GM13977 (cell line): Measurements from ENCODE around the gene NPAS3.

ENCODE experiments used
- DNase-seq: peaks from one replicate; pipeline ENCODE4 v3.0.0; 2012; ENCODE audit warnings: low spot score
- CTCF ChIP-seq: IDR thresholded peaks from 2 replicates; pipeline ENCODE4 v1.5.1; 2012; ENCODE audit warnings: mild to moderate bottlenecking, control low read depth; ENCODE audit not compliant: insufficient read depth; ENCODE audit errors: extremely low read depth, missing control alignments
- in situ Hi-C: fragments of 300-500 bp; cut with MboI; formaldehyde crosslinking; loops from one replicate; pipeline ENCODE4 v1.12.0; 2022; ENCODE audit warnings: low sequenced_read_pairs, low pct_unique_long_range_greater_than_20kb, mixed read lengths, inconsistent platforms; ENCODE audit not compliant: unreplicated experiment

The NPAS3 gene

DNA sequence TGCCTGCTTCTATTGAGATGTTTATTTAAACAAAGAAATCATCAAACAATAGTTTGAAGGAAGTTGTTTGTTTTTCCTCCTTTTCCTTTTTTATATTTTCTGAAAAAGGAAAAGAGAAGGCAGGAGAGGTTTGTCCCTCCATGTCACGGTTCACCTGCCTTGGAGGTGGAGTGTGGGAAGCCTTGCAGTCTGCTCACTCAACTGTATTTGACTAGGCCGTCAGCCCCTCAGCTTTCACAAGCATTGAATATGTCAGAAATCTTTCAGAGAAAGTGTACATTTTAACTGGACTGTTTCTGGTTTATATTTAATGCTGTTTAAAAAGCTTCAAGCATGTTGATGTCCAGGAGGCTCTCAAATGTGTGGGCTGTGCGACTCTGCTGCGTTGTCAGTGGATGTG, 370.4 kb downstream of the NPAS3 start:
- in situ Hi-C loops: no loop called here
- no peak for TF ChIP-seq CTCF
- DNase-seq: no peak

DNA sequence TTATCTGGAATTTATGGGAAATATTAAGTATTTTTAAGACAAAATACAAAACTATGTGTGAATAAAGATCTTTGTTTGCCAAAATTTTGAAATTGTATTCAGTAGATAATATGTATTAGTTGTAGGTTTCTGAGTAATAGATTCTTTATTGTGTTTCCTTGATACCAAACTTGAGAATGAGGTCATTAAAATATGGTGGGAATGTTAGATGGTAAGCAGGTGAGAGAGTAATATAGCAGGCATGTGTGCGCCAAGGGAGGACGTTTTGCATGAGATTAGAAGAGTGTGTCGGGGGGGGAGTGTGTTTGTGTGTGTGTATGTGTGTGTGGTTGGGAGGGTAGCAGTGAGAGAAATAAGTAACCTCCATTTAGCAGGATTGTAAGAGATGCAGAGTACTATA, 376.5 kb downstream of the NPAS3 start:
- no peak for DNase-seq
- no peak for TF ChIP-seq CTCF
- in situ Hi-C loops: no loop called here

GRCh38 chr14:33315721-33316120, 377.0 kb downstream of the NPAS3 start:
- no peak for TF ChIP-seq CTCF
- no peak for DNase-seq
- in situ Hi-C loops: no loop called here

DNA sequence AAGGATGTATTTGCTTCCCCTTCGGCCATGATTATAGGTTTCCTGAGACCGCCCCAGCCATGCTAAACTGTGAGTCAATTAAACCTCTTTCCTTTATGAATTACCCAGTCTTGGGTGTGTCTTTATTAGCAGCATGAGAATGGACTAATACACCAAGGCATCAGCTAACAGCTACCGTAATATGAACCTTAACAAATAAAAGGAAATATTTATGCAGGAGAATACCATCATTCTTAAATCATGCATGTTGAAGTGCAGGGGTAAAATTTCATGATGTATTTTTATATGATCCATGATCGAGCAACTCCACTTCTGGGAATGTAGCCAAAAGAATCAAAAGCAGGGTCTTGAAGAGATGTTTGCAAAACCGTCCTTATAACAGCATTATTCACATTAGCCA, 379.0 kb downstream of the NPAS3 start:
- no peak for DNase-seq
- TF ChIP-seq CTCF: no peak
- in situ Hi-C loops: no loop called here

GRCh38 chr14:33323979-33324378, 385.3 kb downstream of the NPAS3 start:
- no peak for TF ChIP-seq CTCF
- no peak for DNase-seq

GRCh38 chr14:33331176-33331949, 392.7 kb downstream of the NPAS3 start:
- no peak for TF ChIP-seq CTCF
- in situ Hi-C loops: no loop called here
- DNase-seq: no peak

More at GRCh38 chr14:33323979-33324378, 385.3 kb downstream of the NPAS3 start:
- in situ Hi-C loops: no loop called here
